Gastrocnemius medialis (tissue), 4 donors: ENCODE measurements around the gene RADX. TPM values are rescaled to one million over a fixed set of nuclear protein-coding genes. Genes with fewer than 3 reads are reported as not detected.

Experiments
- ATAC-seq, 2 donors: fragments of 150-250 bp; one replicate each; pipeline ENCODE4 v1.9.1; 2016
- DNase-seq, 2 donors: peaks; one replicate each; pipeline ENCODE4 v3.0.0-alpha.2; 2019
- H3K27ac ChIP-seq, 4 donors: fragments of 200-600 bp; sonication (generic); 1 replicate in 1 of 4; 2 replicates in 3 of 4; pipeline ENCODE4 v1.5.1; 2016 to 2018; ENCODE audit warnings: mild to moderate bottlenecking in 2 of 4, moderate library complexity in 1 of 4
- H3K27me3 ChIP-seq, 3 donors: fragments of 200-600 bp; sonication (generic) in 2 of 3; 1 replicate in 1 of 3; 2 replicates in 2 of 3; pipeline versions ENCODE4 v1.5.1 to v1.6.0; 2016 to 2019; ENCODE audit warnings: mild to moderate bottlenecking in 1 of 3, moderate library complexity in 1 of 3
- H3K36me3 ChIP-seq, 2 donors: fragments of 200-600 bp; sonication (generic) in 1 of 2; one replicate each; pipeline ENCODE4 v1.5.1; 2017 to 2018
- H3K4me1 ChIP-seq, 2 donors: fragments of 200-600 bp; sonication (generic) in 1 of 2; one replicate each; pipeline ENCODE4 v1.5.1; 2016 to 2017; ENCODE audit warnings: mild to moderate bottlenecking in 2 of 2
- H3K4me3 ChIP-seq, 4 donors: fragments of 200-600 bp; sonication (generic) in 3 of 4; 1 replicate in 1 of 4; 2 replicates in 3 of 4; pipeline ENCODE4 v1.5.1; 2016 to 2019; ENCODE audit warnings: mild to moderate bottlenecking in 2 of 4
- H3K9me3 ChIP-seq, 3 donors: fragments of 200-600 bp; sonication (generic) in 2 of 3; 1 replicate in 1 of 3; 2 replicates in 2 of 3; pipeline ENCODE4 v1.5.1; 2016 to 2019
- CTCF ChIP-seq, 5 experiments: fragments of 450-650 bp in 3 of 5; fragments of 200-600 bp in 2 of 5; sonication (generic) in 2 of 5; IDR thresholded peaks in 4 of 5; conservative IDR thresholded peaks in 1 of 5; 1 replicate in 4 of 5; 2 replicates in 1 of 5; pipeline ENCODE4 v1.5.1; 2016 to 2019; ENCODE audit warnings: antibody characterized with exemption in 5 of 5, mild to moderate bottlenecking in 3 of 5, moderate library complexity in 3 of 5
- POLR2A ChIP-seq, 2 donors: fragments of 450-650 bp; IDR thresholded peaks; one replicate each; pipeline ENCODE4 v1.6.1; 2017; ENCODE audit warnings: antibody characterized with exemption in 2 of 2, mild to moderate bottlenecking in 2 of 2, moderate library complexity in 2 of 2
- in situ Hi-C, 4 donors: fragments of 200-750 bp; cut with MboI; loops; one replicate each; pipeline versions ENCODE4 v1.15.0 to v1.8.0; 2017; ENCODE audit warnings: low sequenced_read_pairs in 4 of 4
- intact Hi-C: fragments of 100-400 bp; cut with DNase I; formaldehyde crosslinking; loops from one replicate; pipeline ENCODE4 v1.15.1; 2023; ENCODE audit warnings: low total_unique reads
- total RNA-seq, 4 donors: library from RNA; depleted of rRNA; stranded (reverse); fragments of >200 nt; gene quantifications; one replicate each; pipeline versions ENCODE4 v1.1.0 to v1.2.3, GENCODE V29; 2016

The RADX gene
- total RNA-seq, 4 donors from 2014 or later, result 0.12 to 1.7 (median 0.82) TPM

DNA sequence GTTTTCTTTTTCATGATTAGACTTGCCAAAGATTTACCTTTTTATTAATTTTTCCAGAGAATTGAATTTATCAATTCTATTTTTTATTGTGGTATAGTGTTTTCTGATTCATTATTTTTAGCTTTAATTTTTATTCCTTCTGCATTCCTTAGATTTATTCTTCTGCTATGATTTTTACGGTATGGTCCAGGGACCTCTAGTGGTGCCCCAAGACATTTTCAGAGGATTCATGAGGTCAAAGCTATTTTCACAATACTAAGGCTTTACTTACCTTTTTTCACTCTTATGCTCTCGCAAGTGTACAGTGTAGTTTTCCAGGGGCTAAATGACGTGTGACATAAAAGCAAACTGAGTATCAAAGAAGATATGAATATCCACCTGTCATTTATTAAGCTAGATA is 8.0 kb downstream of the RADX start:
- no peak overlapping the region for H3K4me3 ChIP-seq
- H3K36me3 ChIP-seq, result no peaks in the 10 kb centered on the region
- H3K27me3 ChIP-seq, result no peaks in the 10 kb centered on the region
- ATAC-seq (no peak), DNase-seq (no peak)
- peaks cover 0 to 4% of the 10 kb centered on the region in 2 donors for H3K4me1 ChIP-seq
- no peak overlapping the region for H3K27ac ChIP-seq
- no peaks in the 10 kb centered on the region for H3K9me3 ChIP-seq
- in situ Hi-C loops (loop anchor here in 1 of 4 donors (25.0 kb wide), 1 partner anchor 168 kb away; no protein-coding TSS in a partner anchor), intact Hi-C loops (loop anchor here (10.0 kb wide), 1 partner anchor 135 kb away; no protein-coding TSS in a partner anchor)
- TF ChIP-seq POLR2A (IDR thresholded peaks at IDR 0.05) (no peak), CTCF (IDR thresholded peaks at IDR 0.05 in 4 of 5, conservative IDR thresholded peaks at IDR 0.05 in 1 of 5) (peak in 2 of 5 experiments; percentile 9 to 19)

DNA sequence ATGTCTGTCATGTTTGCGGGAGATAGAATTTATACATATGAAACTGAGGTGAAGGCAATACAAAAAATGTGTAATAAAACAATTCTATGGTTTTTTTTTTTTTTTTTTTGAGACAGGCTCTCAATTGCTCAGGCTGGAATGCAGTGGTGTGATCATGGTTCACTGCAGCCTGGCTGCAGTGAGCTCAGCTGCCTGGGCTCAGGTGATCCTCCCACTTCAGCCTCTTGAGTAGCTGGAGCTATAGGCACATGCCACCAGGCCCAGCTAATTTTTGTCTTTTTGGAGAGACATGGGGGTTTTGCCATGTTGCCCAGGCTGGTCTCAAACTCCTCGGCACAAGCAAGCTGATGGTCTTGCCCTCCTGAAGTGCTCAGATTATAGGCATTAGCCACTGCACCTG is 10.1 kb downstream of the RADX start:
- no peak for TF ChIP-seq POLR2A (IDR thresholded peaks at IDR 0.05)
- TF ChIP-seq CTCF (IDR thresholded peaks at IDR 0.05 in 4 of 5, conservative IDR thresholded peaks at IDR 0.05 in 1 of 5), result no peak
- in situ Hi-C loops, result loop anchor here in 1 of 4 donors (25.0 kb wide), 1 partner anchor 165 kb away; no protein-coding TSS in a partner anchor
- no peaks in the 10 kb centered on the region for H3K27me3 ChIP-seq

DNA sequence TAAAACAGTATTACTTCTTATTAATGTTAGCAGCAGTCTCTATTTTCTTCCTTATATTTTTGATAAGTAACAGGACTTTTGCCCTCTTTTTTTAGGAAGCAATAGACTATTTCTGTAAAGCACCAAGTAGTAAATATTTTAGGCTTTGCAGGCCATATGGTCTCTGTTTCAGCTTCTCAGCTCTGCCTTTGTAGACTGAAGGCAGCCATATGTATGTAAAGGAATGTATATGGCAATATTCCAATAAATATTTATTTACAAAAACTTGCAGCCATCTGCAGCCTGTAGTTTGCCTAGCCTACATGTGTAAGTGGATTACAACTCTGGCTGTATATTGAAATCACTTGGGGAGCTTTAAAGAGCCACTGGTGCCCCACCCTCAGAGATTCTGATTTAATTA is 15.0 kb downstream of the RADX start:
- TF ChIP-seq CTCF (IDR thresholded peaks at IDR 0.05 in 4 of 5, conservative IDR thresholded peaks at IDR 0.05 in 1 of 5) (no peak), POLR2A (IDR thresholded peaks at IDR 0.05) (no peak)
- in situ Hi-C loops, result no loop called here
- no peak overlapping the region for H3K4me3 ChIP-seq

More for the DNA sequence above, 10.1 kb downstream of the RADX start:
- no peaks in the 10 kb centered on the region for H3K4me1 ChIP-seq
- ATAC-seq (no peak), DNase-seq (no peak)
- no peaks in the 10 kb centered on the region for H3K36me3 ChIP-seq
- no peak overlapping the region for H3K27ac ChIP-seq
- no peaks in the 10 kb centered on the region for H3K9me3 ChIP-seq
- intact Hi-C loops, result no loop called here
- no peak overlapping the region for H3K4me3 ChIP-seq

DNA sequence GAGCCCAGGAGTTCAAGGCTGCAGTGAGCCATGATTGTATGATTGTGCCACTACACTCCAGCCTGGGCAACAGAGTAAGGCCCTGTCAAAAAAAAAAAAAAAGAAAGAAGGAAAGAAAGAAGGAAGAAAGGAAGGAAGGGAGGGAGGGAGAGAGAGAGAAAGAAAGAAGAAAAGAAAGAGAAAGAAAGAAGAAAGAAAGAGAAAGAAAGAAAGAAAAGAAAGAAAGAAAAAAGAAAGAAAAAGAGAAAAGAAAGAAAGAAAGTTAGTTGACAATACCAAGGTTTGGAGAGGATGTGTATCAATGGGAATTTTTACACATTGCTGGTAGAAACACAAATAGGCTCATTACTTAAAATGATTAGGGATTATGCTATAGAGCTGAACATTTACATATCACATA is 19.8 kb downstream of the RADX start:
- ATAC-seq, result no peak
- Histone ChIP-seq H3K36me3 (no peaks in the 10 kb centered on the region), H3K27me3 (no peaks in the 10 kb centered on the region), H3K4me3 (no peak overlapping the region), H3K9me3 (no peaks in the 10 kb centered on the region), H3K4me1 (no peaks in the 10 kb centered on the region), H3K27ac (no peak overlapping the region)
- intact Hi-C loops, result no loop called here
- no peak for TF ChIP-seq CTCF (IDR thresholded peaks at IDR 0.05 in 4 of 5, conservative IDR thresholded peaks at IDR 0.05 in 1 of 5)
- no peak for TF ChIP-seq POLR2A (IDR thresholded peaks at IDR 0.05)
- in situ Hi-C loops, result no loop called here
- no peak for DNase-seq

More for the DNA sequence above, 15.0 kb downstream of the RADX start:
- no peak overlapping the region for H3K27ac ChIP-seq
- no peak for DNase-seq
- H3K9me3 ChIP-seq, result no peaks in the 10 kb centered on the region
- no peak for ATAC-seq
- no peaks in the 10 kb centered on the region for H3K27me3 ChIP-seq
- no peaks in the 10 kb centered on the region for H3K4me1 ChIP-seq
- intact Hi-C loops, result no loop called here
- no peaks in the 10 kb centered on the region for H3K36me3 ChIP-seq
